Subcutaneous preadipocyte (primary cell): ENCODE results near the gene SIRT7. TPM values are rescaled to one million over a fixed set of nuclear protein-coding genes. Genes with fewer than 3 reads are reported as not detected.

Source experiments
- total RNA-seq: library from RNA; depleted of rRNA; stranded (reverse); fragments of >200 nt; gene quantifications from 2 replicates; pipeline ENCODE4 v1.2.3, GENCODE V29; 2012

The SIRT7 gene
- total RNA-seq, result 17.6 and 22.1 TPM in 2 replicates

GRCh38 chr17:81917565-81918332 lies at the start of gene SIRT7:
SIRT7 (minus strand) TSS chr17:81918176; CDS start chr17:81918131, 45 bp downstream.

GRCh38 chr17:81961087-81961511 lies 43.1 kb upstream of the SIRT7 start, which contains the start of gene NOTUM:
NOTUM (minus strand) TSS chr17:81961187; CDS start chr17:81960909, 278 bp downstream.

GRCh38 chr17:81947189-81947588 lies 29.2 kb upstream of the SIRT7 start, which contains the start of gene MYADML2:
MYADML2 (minus strand) TSS chr17:81947233; CDS start chr17:81941741, 5,492 bp downstream.

GRCh38 chr17:81927653-81928543 lies 9.9 kb upstream of the SIRT7 start, which contains the start of gene MAFG:
MAFG (minus strand) TSS chr17:81927735; CDS start chr17:81923185, 4,550 bp downstream.

GRCh38 chr17:81911277-81911961 lies 6.6 kb downstream of the SIRT7 start, which contains the start of gene PCYT2:
PCYT2 (minus strand) TSS chr17:81911399; CDS start chr17:81911355, 44 bp downstream.

GRCh38 chr17:81902023-81902652 lies 15.8 kb downstream of the SIRT7 start, which contains the start of gene NPB:
NPB (plus strand) TSS chr17:81902238; CDS start chr17:81902278, 40 bp downstream.

GRCh38 chr17:81870981-81871386 lies 47.0 kb downstream of the SIRT7 start, which contains the start of gene ARHGDIA:
ARHGDIA (minus strand) TSS chr17:81871337; CDS start chr17:81869930, 1,407 bp downstream.

Other genes with a start within 250 kb of the SIRT7 start
- gene ARL16, start 234.4 kb downstream of the SIRT7 start, total RNA-seq, result 19.1 and 26.8 TPM in 2 replicates
- gene HGS, start 234.2 kb downstream of the SIRT7 start, total RNA-seq, result 107 and 119 TPM in 2 replicates
- gene MRPL12, start 214.8 kb downstream of the SIRT7 start, total RNA-seq, result 18.0 and 23.1 TPM in 2 replicates
- gene SLC25A10, start 205.9 kb downstream of the SIRT7 start, total RNA-seq, result 18.4 and 24.0 TPM in 2 replicates
- not detected in 2 replicates for gene GCGR, start 114.0 kb downstream of the SIRT7 start, total RNA-seq
- gene MCRIP1, start 84.9 kb downstream of the SIRT7 start, total RNA-seq, result 63.1 and 87.8 TPM in 2 replicates
- gene PPP1R27, start 83.1 kb downstream of the SIRT7 start, total RNA-seq, result not detected in 2 replicates
- gene P4HB, start 57.6 kb downstream of the SIRT7 start, total RNA-seq, result 794 and 796 TPM in 2 replicates
- 158 and 179 TPM in 2 replicates for gene ARHGDIA, start 46.8 kb downstream of the SIRT7 start, total RNA-seq
- gene ALYREF, start 26.6 kb downstream of the SIRT7 start, total RNA-seq, result 145 and 149 TPM in 2 replicates
- gene ANAPC11, start 26.5 kb downstream of the SIRT7 start, total RNA-seq, result 110 and 193 TPM in 2 replicates
- under 0.01 TPM in 2 replicates for gene NPB, start 15.9 kb downstream of the SIRT7 start, total RNA-seq
- 51.1 and 75.5 TPM in 2 replicates for gene PCYT2, start 6.8 kb downstream of the SIRT7 start, total RNA-seq
- gene MAFG, start 9.6 kb upstream of the SIRT7 start, total RNA-seq, result 10.3 and 13.9 TPM in 2 replicates
- gene PYCR1, start 19.1 kb upstream of the SIRT7 start, total RNA-seq, result 33.8 and 43.7 TPM in 2 replicates
- gene MYADML2, start 29.1 kb upstream of the SIRT7 start, total RNA-seq, result not detected in 2 replicates
- not detected in 2 replicates for gene NOTUM, start 43.0 kb upstream of the SIRT7 start, total RNA-seq
- 23.1 and 25.8 TPM in 2 replicates for gene ASPSCR1, start 59.5 kb upstream of the SIRT7 start, total RNA-seq
- gene CENPX, start 104.7 kb upstream of the SIRT7 start, total RNA-seq, result 43.0 and 46.9 TPM in 2 replicates
- gene LRRC45, start 105.1 kb upstream of the SIRT7 start, total RNA-seq, result 16.2 and 16.9 TPM in 2 replicates
- gene RAC3, start 113.5 kb upstream of the SIRT7 start, total RNA-seq, result 7.8 and 16.2 TPM in 2 replicates
- gene DCXR, start 119.5 kb upstream of the SIRT7 start, total RNA-seq, result 47.7 and 62.1 TPM in 2 replicates
- gene RFNG, start 133.6 kb upstream of the SIRT7 start, total RNA-seq, result 29.8 and 38.5 TPM in 2 replicates
- 105 and 113 TPM in 2 replicates for gene GPS1, start 133.7 kb upstream of the SIRT7 start, total RNA-seq
- gene DUS1L, start 147.6 kb upstream of the SIRT7 start, total RNA-seq, result 56.2 and 74.1 TPM in 2 replicates
- 231 and 392 TPM in 2 replicates for gene FASN, start 180.1 kb upstream of the SIRT7 start, total RNA-seq